ENCODE measurements around the gene MMEL1. TPM values are rescaled to one million over a fixed set of nuclear protein-coding genes. Genes with fewer than 3 reads are reported as not detected.

The MMEL1 gene
- total and polyA plus RNA-seq, 2 of the 13 experiments (the other 11 are each of a cell fraction or from before 2014, with no cell fraction given), result 0.48 TPM; not detected in 1

GRCh38 chr1:2545754-2546514 is 86.9 kb downstream of the MMEL1 start (continued):
- no peak for TF ChIP-seq ZNF20 (CRISPR knock-in tag; IDR thresholded peaks at IDR 0.05)
- TF ChIP-seq XRCC5 (optimal IDR thresholded peaks at IDR 0.05; ENCODE audit: low read length), result peak; percentile 11
- TF ChIP-seq ATF1 (CRISPR knock-in tag; IDR thresholded peaks at IDR 0.05), result no peak
- TF ChIP-seq FOXC1 (CRISPR knock-in tag; IDR thresholded peaks at IDR 0.05; ENCODE audit: borderline replicate concordance), result peak; percentile 38; the same call in 1 of the 2 replicates
- no peak for TF ChIP-seq ZNF333 (CRISPR knock-in tag; IDR thresholded peaks at IDR 0.05; ENCODE audit: borderline replicate concordance)
- TF ChIP-seq SPEN (CRISPR knock-in tag; IDR thresholded peaks at IDR 0.05; ENCODE audit: low read depth), result peak; percentile 90
- no peak for TF ChIP-seq ZNF207 (IDR thresholded peaks at IDR 0.05; ENCODE audit: borderline replicate concordance)
- 0 out of 2 replicates have a peak, but pooled peaks have one; percentile 28 for TF ChIP-seq KDM5A (IDR thresholded peaks at IDR 0.05; ENCODE audit: borderline replicate concordance, low read length)
- TF ChIP-seq ZFP82 (CRISPR knock-in tag; IDR thresholded peaks at IDR 0.05; ENCODE audit: borderline replicate concordance), result no peak
- TF ChIP-seq, protein P1, sequence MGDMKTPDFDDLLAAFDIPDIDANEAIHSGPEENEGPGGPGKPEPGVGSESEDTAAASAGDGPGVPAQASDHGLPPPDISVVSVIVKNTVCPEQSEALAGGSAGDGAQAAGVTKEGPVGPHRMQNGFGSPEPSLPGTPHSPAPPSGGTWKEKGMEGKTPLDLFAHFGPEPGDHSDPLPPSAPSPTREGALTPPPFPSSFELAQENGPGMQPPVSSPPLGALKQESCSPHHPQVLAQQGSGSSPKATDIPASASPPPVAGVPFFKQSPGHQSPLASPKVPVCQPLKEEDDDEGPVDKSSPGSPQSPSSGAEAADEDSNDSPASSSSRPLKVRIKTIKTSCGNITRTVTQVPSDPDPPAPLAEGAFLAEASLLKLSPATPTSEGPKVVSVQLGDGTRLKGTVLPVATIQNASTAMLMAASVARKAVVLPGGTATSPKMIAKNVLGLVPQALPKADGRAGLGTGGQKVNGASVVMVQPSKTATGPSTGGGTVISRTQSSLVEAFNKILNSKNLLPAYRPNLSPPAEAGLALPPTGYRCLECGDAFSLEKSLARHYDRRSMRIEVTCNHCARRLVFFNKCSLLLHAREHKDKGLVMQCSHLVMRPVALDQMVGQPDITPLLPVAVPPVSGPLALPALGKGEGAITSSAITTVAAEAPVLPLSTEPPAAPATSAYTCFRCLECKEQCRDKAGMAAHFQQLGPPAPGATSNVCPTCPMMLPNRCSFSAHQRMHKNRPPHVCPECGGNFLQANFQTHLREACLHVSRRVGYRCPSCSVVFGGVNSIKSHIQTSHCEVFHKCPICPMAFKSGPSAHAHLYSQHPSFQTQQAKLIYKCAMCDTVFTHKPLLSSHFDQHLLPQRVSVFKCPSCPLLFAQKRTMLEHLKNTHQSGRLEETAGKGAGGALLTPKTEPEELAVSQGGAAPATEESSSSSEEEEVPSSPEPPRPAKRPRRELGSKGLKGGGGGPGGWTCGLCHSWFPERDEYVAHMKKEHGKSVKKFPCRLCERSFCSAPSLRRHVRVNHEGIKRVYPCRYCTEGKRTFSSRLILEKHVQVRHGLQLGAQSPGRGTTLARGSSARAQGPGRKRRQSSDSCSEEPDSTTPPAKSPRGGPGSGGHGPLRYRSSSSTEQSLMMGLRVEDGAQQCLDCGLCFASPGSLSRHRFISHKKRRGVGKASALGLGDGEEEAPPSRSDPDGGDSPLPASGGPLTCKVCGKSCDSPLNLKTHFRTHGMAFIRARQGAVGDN (CRISPR knock-in tag; IDR thresholded peaks at IDR 0.05), result 0 out of 2 replicates have a peak, but pooled peaks have one; percentile 74
- no peak for TF ChIP-seq MBNL3 (CRISPR knock-in tag; conservative IDR thresholded peaks at IDR 0.05)
- TF ChIP-seq ZNF619 (CRISPR knock-in tag; IDR thresholded peaks at IDR 0.05), result no peak
- peak; percentile 90 for TF ChIP-seq ZFP36 (IDR thresholded peaks at IDR 0.05; ENCODE audit: borderline replicate concordance, low read depth, low read length, partially characterized antibody)
- TF ChIP-seq U2AF2 (IDR thresholded peaks at IDR 0.05; ENCODE audit: low read depth, low read length), result no peak
- TF ChIP-seq RBM22 (optimal IDR thresholded peaks at IDR 0.05; ENCODE audit: low read length), result no peak
- no peak for TF ChIP-seq KDM6A (CRISPR knock-in tag; IDR thresholded peaks at IDR 0.05; ENCODE audit: low read depth)
- TF ChIP-seq ZNF574 (CRISPR knock-in tag; IDR thresholded peaks at IDR 0.05), result peak; percentile 48
- TF ChIP-seq ZFP62 (CRISPR knock-in tag; IDR thresholded peaks at IDR 0.05), result no peak

All from HepG2 (cell line).